Stimulated activated memory B cell treated with anti-CD40 and anti-IgM and Interleukin-4, amounts not matched to agents 10 μg/mL and 1 μg/mL and 100 μg/mL, for 72 hours (primary cell): ENCODE measurements around the gene AQP2.
A peak's percentile ranks its signal among the peaks of the same experiment; 100 is the strongest.

Experiments used
- ATAC-seq: fragments of 150-1000 bp; cut with Tn5 transposase; 2 replicates; pipeline ENCODE4 v1.10.0; 2021
- H3K27ac Mint-ChIP-seq: one replicate; pipeline ENCODE4 v1.8.0; 2022; ENCODE audit warnings: mild to moderate bottlenecking, mixed read lengths
- H3K27me3 Mint-ChIP-seq: one replicate; pipeline ENCODE4 v1.8.0; 2022; ENCODE audit warnings: mixed read lengths
- H3K36me3 Mint-ChIP-seq: one replicate; pipeline ENCODE4 v1.8.0; 2022; ENCODE audit warnings: mixed read lengths
- H3K4me1 Mint-ChIP-seq: one replicate; pipeline ENCODE4 v1.8.0; 2022; ENCODE audit warnings: mixed read lengths
- H3K4me3 Mint-ChIP-seq: one replicate; pipeline ENCODE4 v1.8.0; 2022; ENCODE audit warnings: mild to moderate bottlenecking, moderate library complexity, mixed read lengths
- H3K9me3 Mint-ChIP-seq: one replicate; pipeline ENCODE4 v1.8.0; 2022; ENCODE audit warnings: mixed read lengths

The AQP2 gene

GRCh38 chr12:49954863-49955830 is 4.6 kb downstream of the AQP2 start:
- no peaks in the 10 kb centered on the region for H3K36me3 Mint-ChIP-seq
- no peak overlapping the region for H3K4me3 Mint-ChIP-seq
- H3K4me1 Mint-ChIP-seq, result peaks cover 7% of the 10 kb centered on the region
- ATAC-seq, result no peak
- H3K27ac Mint-ChIP-seq, result no peak overlapping the region
- no peaks in the 10 kb centered on the region for H3K9me3 Mint-ChIP-seq
- peaks cover 80% of the 10 kb centered on the region for H3K27me3 Mint-ChIP-seq

GRCh38 chr12:49955899-49956662 is 5.5 kb downstream of the AQP2 start:
- peak; percentile 22 for ATAC-seq
- H3K9me3 Mint-ChIP-seq, result no peaks in the 10 kb centered on the region
- no peak overlapping the region for H3K27ac Mint-ChIP-seq
- peaks cover 80% of the 10 kb centered on the region for H3K27me3 Mint-ChIP-seq
- H3K4me1 Mint-ChIP-seq, result peaks cover 14% of the 10 kb centered on the region
- no peaks in the 10 kb centered on the region for H3K36me3 Mint-ChIP-seq
- H3K4me3 Mint-ChIP-seq, result no peak overlapping the region

- Mint-ChIP-seq H3K27me3 (peaks cover 80% of the 10 kb centered on the region), H3K4me1 (peaks cover 11% of the 10 kb centered on the region), H3K27ac (no peak overlapping the region), H3K36me3 (no peaks in the 10 kb centered on the region), H3K9me3 (no peaks in the 10 kb centered on the region), H3K4me3 (no peak overlapping the region)
- ATAC-seq, result no peak
Observed at GRCh38 chr12:49956663-49957569, 6.4 kb downstream of the AQP2 start.

- H3K9me3 Mint-ChIP-seq, result no peaks in the 10 kb centered on the region
- H3K27me3 Mint-ChIP-seq, result peaks cover 86% of the 10 kb centered on the region
- no peaks in the 10 kb centered on the region for H3K36me3 Mint-ChIP-seq
- H3K27ac Mint-ChIP-seq, result no peak overlapping the region
- peaks cover 9% of the 10 kb centered on the region for H3K4me1 Mint-ChIP-seq
- no peak for ATAC-seq
- H3K4me3 Mint-ChIP-seq, result no peak overlapping the region
Observed at GRCh38 chr12:49957570-49957967, 7.0 kb downstream of the AQP2 start.

GRCh38 chr12:49959685-49960473 is 9.3 kb downstream of the AQP2 start:
- ATAC-seq, result no peak
- H3K27me3 Mint-ChIP-seq, result peaks cover 87% of the 10 kb centered on the region
- H3K36me3 Mint-ChIP-seq, result no peaks in the 10 kb centered on the region
- H3K4me3 Mint-ChIP-seq, result no peak overlapping the region
- no peaks in the 10 kb centered on the region for H3K9me3 Mint-ChIP-seq
- H3K4me1 Mint-ChIP-seq, result peaks cover 9% of the 10 kb centered on the region
- H3K27ac Mint-ChIP-seq, result no peak overlapping the region

- H3K27me3 Mint-ChIP-seq, result peaks cover 89% of the 10 kb centered on the region
- peaks cover 9% of the 10 kb centered on the region for H3K4me1 Mint-ChIP-seq
Observed at GRCh38 chr12:49960474-49961110, 10.1 kb downstream of the AQP2 start.

GRCh38 chr12:49961111-49961922 is 10.8 kb downstream of the AQP2 start, which contains the start of gene AQP5:
AQP5 (plus strand) TSS chr12:49961872; CDS start chr12:49962018, 146 bp downstream.
- no peak within 1 kb of the TSS for H3K27ac Mint-ChIP-seq
- ATAC-seq, result peak; percentile 10
- peak within 1 kb of the TSS; percentile 37 for H3K4me3 Mint-ChIP-seq
- H3K9me3 Mint-ChIP-seq, result no peaks in the 10 kb centered on the region
- H3K36me3 Mint-ChIP-seq, result no peaks in the 10 kb centered on the region
- peaks cover 9% of the 10 kb centered on the region for H3K4me1 Mint-ChIP-seq
- peaks cover 89% of the 10 kb centered on the region for H3K27me3 Mint-ChIP-seq

More at GRCh38 chr12:49960474-49961110, 10.1 kb downstream of the AQP2 start:
- peak overlapping the region; percentile 15 for H3K4me3 Mint-ChIP-seq
- H3K36me3 Mint-ChIP-seq, result no peaks in the 10 kb centered on the region
- no peak for ATAC-seq
- no peaks in the 10 kb centered on the region for H3K9me3 Mint-ChIP-seq
- no peak overlapping the region for H3K27ac Mint-ChIP-seq

GRCh38 chr12:49961993-49962764 is 11.6 kb downstream of the AQP2 start:
- no peak for ATAC-seq
- Mint-ChIP-seq H3K9me3 (no peaks in the 10 kb centered on the region), H3K27me3 (peaks cover 89% of the 10 kb centered on the region), H3K27ac (no peak overlapping the region), H3K4me1 (peaks cover 14% of the 10 kb centered on the region), H3K36me3 (no peaks in the 10 kb centered on the region), H3K4me3 (peak overlapping the region; percentile 37)

GRCh38 chr12:49962861-49963765 is 12.6 kb downstream of the AQP2 start:
- no peak overlapping the region for H3K4me3 Mint-ChIP-seq
- H3K4me1 Mint-ChIP-seq, result peaks cover 15% of the 10 kb centered on the region
- no peak overlapping the region for H3K27ac Mint-ChIP-seq
- H3K27me3 Mint-ChIP-seq, result peaks cover 83% of the 10 kb centered on the region
- H3K36me3 Mint-ChIP-seq, result no peaks in the 10 kb centered on the region
- ATAC-seq, result no peak
- no peaks in the 10 kb centered on the region for H3K9me3 Mint-ChIP-seq

- H3K9me3 Mint-ChIP-seq, result no peaks in the 10 kb centered on the region
- H3K27ac Mint-ChIP-seq, result no peak overlapping the region
- H3K27me3 Mint-ChIP-seq, result peaks cover 72% of the 10 kb centered on the region
- H3K36me3 Mint-ChIP-seq, result no peaks in the 10 kb centered on the region
- no peak for ATAC-seq
- peaks cover 15% of the 10 kb centered on the region for H3K4me1 Mint-ChIP-seq
- no peak overlapping the region for H3K4me3 Mint-ChIP-seq
Observed at GRCh38 chr12:49963976-49964815, 13.7 kb downstream of the AQP2 start.
